HG02852 (cell line): Measurements from ENCODE around the gene USP22.
"Not testable (repeated sequence)": the region's sequence is repeated elsewhere in the genome, so short reads cannot be mapped to it uniquely, and the experiment has no call there.

Experiments used
- ATAC-seq: cut with Tn5 transposase; IDR thresholded peaks from one replicate; pipeline ENCODE4 v1.9.1; 2021; ENCODE audit warnings: mild to moderate bottlenecking, moderate library complexity; ENCODE audit not compliant: unreplicated experiment

The USP22 gene

DNA sequence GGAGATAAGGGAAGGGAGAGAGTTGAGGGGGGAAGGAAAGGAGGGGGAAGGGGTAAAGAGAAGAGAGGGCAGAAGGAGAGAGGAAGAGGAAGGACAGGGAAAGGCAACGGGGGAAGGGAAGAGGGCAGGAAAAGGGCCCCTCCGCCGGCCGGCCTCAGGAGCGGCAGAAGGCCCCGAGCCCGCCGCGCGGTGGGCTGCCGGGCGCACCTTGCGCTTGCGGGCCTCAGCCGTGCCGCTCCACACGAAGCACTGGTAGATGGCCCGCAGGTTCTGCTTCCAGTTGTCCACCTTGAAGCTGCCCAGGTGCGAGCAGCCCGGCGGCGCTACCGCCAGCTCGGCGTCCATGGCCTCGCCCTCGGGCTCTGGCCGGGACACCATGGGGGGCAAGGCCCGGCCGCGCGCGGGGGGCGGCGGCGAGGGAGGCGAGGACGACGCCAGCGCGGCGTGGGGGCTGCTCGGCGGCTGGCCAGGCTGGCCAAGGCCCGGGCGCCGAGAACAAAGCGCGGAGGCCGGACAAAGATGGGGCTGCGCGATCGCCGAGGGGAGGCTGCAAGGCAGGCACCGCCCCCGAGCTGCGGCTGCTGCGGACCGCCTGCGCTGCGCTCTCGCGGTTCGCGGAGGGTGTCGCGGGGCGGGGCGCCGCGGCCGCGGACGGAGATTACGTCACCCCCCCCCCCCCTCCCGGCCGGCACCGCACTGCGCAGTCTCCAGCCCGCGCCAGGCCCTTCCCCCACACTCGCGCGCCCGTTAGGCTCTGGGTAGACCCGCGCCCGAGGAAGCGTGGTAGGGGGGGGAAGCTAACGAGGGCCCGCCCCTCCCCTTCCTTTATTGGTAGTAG, at the start of gene USP22:
Gene USP22 (minus strand): TSS at position 554 of the 838 bp plus-strand sequence. CDS start 176 bp downstream, at position 378.
- peak; percentile 62 for ATAC-seq

DNA sequence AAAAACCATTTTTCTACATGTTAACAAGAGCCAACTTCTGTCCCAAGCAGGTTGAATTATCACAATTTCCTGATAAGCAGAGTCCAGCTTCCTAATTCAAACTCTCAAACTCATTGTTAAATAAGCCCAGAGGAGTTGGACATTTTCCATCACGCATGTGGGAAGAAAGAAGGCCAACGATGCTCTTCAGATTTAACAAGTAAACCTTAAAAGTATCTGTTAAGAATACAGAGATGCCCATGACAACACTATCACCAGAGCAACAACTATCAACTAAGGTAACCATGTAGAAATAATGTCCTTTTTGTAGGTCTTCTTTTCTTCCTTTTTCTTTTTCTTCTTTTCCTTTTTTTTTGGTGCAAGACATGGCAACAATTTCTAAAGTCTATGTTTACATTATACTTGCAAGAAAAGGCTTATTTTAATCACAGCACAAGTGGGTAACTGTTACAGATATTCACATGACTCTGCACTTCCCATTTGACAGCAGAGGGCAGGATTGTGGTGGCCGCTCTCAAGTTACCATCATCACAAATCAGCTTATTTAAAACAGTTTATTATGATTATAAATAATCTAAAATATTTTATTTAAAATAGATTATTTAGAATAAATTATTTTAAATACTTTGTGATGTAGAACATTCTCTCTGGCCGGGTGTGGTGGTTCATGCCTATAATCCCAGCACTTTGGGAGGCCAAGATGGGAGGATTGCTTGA, 48.2 kb upstream of the USP22 start:
- ATAC-seq = no peak

GRCh38 chr17:21089933-21090901, 47.4 kb upstream of the USP22 start:
- ATAC-seq = no peak

DNA sequence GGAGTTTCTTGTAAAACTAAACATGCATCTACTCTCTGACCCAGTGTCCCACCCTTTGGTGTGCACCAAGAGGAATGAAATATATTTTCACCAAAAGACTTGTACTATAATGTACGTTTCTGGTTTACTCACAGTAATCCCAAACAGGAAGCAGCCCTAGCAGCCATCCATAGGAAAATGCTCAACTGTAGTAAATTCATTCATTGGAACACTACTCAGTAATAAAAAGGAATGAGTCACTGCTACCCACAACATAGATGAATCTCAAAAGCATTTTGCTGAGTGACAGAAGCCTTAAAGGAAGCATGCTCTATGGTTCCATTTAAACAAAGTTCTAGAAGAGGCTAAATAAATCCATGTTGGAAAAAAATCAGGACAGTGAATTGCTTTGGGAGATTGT, 46.3 kb upstream of the USP22 start:
- no peak for ATAC-seq

GRCh38 chr17:21085707-21086106, 42.9 kb upstream of the USP22 start:
- ATAC-seq = no peak

- ATAC-seq = not testable (repeated sequence)
Observed at GRCh38 chr17:21085280-21085679, 42.5 kb upstream of the USP22 start.

GRCh38 chr17:21082001-21082436, 39.2 kb upstream of the USP22 start:
- no peak for ATAC-seq

GRCh38 chr17:21079196-21079595, 36.4 kb upstream of the USP22 start:
- no peak for ATAC-seq

- no peak for ATAC-seq
Observed at GRCh38 chr17:21078016-21078780, 35.4 kb upstream of the USP22 start.

DNA sequence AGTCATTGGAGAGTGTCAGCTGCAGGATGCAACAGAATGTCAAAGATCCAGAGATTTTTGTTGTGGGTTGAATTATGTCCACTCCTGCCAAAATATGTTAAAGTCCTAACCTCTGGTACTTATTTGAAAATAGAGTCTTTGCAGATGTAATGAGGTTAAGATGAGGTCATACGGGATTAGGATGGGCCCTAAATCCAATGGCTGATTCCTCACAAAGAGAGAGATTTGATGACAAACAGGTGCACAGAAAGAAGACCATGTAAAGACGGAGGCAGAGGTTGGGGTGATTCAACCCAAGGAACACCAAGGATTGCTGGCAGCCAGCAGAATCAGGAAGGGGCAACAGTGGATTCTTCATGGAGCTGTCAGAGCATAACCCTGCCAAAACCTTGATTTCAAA, 34.5 kb upstream of the USP22 start:
- no peak for ATAC-seq

- ATAC-seq = no peak
Observed at GRCh38 chr17:21076242-21076641, 33.4 kb upstream of the USP22 start.

- no peak for ATAC-seq
Observed at GRCh38 chr17:21075739-21076085, 32.9 kb upstream of the USP22 start.

GRCh38 chr17:21072745-21073197, 30.0 kb upstream of the USP22 start:
- no peak for ATAC-seq

GRCh38 chr17:21066394-21066793, 23.6 kb upstream of the USP22 start:
- ATAC-seq = no peak

DNA sequence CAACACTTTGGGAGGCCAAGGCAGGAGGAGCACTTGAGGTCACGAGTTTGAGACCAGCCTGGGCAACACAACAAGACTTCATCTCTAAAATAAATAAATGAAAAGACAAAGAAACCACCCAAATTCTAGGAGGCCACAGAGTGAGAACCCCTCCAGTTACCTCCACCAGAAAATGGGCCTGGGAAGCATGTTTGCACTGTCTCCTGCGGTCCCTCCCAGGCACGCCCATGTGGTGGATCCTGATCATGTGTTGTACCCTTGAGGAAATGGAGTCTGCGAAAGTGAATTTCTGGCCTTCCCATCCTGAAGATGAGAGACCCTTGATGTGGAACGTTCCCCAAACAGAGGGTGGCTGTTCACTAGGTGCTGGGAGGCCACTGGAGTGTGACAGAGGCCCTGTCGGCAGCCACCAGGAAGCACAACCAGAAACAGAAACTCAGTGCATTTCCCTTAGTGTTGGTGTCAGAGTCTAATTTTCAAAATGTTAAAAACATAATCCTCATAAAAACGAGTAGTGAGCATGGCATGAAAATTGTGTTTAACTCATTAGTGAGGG, 19.2 kb upstream of the USP22 start:
- ATAC-seq = peak; percentile 81

DNA sequence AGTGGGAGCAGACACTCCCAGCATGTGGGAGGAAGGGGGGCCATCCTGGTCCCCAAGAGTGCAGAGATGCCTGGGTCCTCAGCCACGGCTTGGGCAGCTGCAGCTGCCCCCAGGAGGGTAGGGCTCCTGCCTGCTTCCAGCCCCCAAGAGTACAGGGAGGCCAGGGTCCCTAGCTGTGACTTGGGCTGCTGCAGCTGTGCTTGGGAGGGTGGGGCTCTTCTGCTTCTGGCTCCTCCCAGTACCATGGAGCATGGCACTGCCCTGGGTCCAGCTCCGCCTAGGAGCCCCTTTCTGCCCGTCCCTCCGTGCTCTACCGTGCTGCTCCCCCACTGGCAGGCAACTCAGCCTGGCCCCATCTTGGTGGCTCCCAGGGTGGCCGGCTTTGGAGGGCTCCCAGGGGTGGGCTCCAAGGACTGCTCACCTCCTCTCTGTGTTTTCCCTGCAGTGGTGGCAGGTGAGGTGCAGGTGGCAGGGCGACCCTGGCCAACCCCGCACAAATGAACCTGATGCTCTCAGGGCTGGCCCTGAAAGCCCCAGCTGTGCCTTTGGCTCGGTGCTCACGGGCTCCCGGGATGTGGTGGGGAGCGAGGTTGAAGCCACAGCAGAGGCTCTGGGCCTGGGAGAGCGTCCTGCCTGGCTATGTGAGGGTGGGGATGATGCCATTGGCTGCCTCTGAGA, 18.5 kb upstream of the USP22 start:
- ATAC-seq = no peak

DNA sequence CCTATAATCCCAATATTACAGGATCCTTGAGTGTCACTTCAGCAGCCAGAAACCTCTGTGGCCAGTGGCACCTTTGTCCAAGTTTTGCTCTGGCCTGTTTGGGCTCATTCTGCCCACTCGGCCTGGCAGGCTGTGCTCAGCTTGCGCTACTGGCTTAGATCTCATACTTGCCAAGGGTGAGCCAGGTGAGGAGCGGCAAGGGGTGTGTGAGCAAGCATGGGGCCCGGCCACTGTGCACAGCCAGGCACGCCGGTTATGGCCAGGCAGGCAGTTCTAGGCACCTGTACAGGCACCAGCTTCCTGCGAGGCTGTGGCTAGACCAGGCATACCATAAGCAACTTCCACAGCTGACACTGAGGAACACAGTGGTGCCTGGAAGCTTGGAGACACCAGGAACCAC, 16.9 kb upstream of the USP22 start:
- ATAC-seq = no peak

GRCh38 chr17:21058098-21058893, 15.5 kb upstream of the USP22 start:
- ATAC-seq = no peak

- peak; percentile 76 for ATAC-seq
Observed at GRCh38 chr17:21053056-21053455, 10.2 kb upstream of the USP22 start.
